ENCODE measurements around the gene PTPRD. TPM values are rescaled to one million over a fixed set of nuclear protein-coding genes. Genes with fewer than 3 reads are reported as not detected.

PTPRD gene
- total RNA-seq, 1 experiment from 2014 or later, result 70.1 TPM

- intact Hi-C loops (cut with micrococcal nuclease; ENCODE audit: unreplicated experiment), result no loop called here
- H3K27me3 Mint-ChIP-seq (ENCODE audit: insufficient read depth, unreplicated experiment), result peaks cover 8% of the 10 kb centered on the region
- H3K27ac Mint-ChIP-seq (ENCODE audit: unreplicated experiment), result no peak overlapping the region
- H3K27me3 ChIP-seq (replicated peaks; ENCODE audit: control insufficient read depth, insufficient read depth, low read length), result no peaks in the 10 kb centered on the region
- H3K9me3 ChIP-seq, result no peaks in the 10 kb centered on the region
- POLR2A ChIA-PET, result no interaction called here
- no peaks in the 10 kb centered on the region for H3K36me3 ChIP-seq (ENCODE audit: control insufficient read depth, insufficient read depth, low read length)
- TF ChIP-seq CTCF (IDR thresholded peaks at IDR 0.05; ENCODE audit: insufficient read depth in 1 of 2, low read depth in 1 of 2, low read length in 1 of 2, severe bottlenecking in 1 of 2, unreplicated experiment in 1 of 2), result no peak
- H3K36me3 Mint-ChIP-seq (ENCODE audit: insufficient read depth, unreplicated experiment), result no peaks in the 10 kb centered on the region
- BruUV-seq (replicated peaks), result no TSS peak
- H3K4me1 ChIP-seq, result no peaks in the 10 kb centered on the region
- H3K4me3 Mint-ChIP-seq (ENCODE audit: unreplicated experiment), result no peak overlapping the region
- no peak overlapping the region for H3K4me3 ChIP-seq (ENCODE audit: low read depth, low read length)
- no peaks in the 10 kb centered on the region for H3K9me3 Mint-ChIP-seq (ENCODE audit: unreplicated experiment)
- CTCF ChIA-PET, result no interaction called here
- H3K4me1 Mint-ChIP-seq (ENCODE audit: low read depth, unreplicated experiment), result no peaks in the 10 kb centered on the region
- DNase-seq, result no peak
Observed at GRCh38 chr9:9924376-9924775, 688.4 kb downstream of the PTPRD start.

GRCh38 chr9:9921805-9922204 lies 691.0 kb downstream of the PTPRD start:
- ChIA-PET POLR2A (no interaction called here), CTCF (no interaction called here)
- no peaks in the 10 kb centered on the region for H3K36me3 ChIP-seq (ENCODE audit: control insufficient read depth, insufficient read depth, low read length)
- Mint-ChIP-seq H3K36me3 (ENCODE audit: insufficient read depth, unreplicated experiment) (no peaks in the 10 kb centered on the region), H3K9me3 (ENCODE audit: unreplicated experiment) (no peaks in the 10 kb centered on the region), H3K27me3 (ENCODE audit: insufficient read depth, unreplicated experiment) (peaks cover 8% of the 10 kb centered on the region), H3K27ac (ENCODE audit: unreplicated experiment) (no peak overlapping the region), H3K4me1 (ENCODE audit: low read depth, unreplicated experiment) (no peaks in the 10 kb centered on the region), H3K4me3 (ENCODE audit: unreplicated experiment) (no peak overlapping the region)
- H3K9me3 ChIP-seq, result no peaks in the 10 kb centered on the region
- no peak overlapping the region for H3K4me3 ChIP-seq (ENCODE audit: low read depth, low read length)
- no peaks in the 10 kb centered on the region for H3K27me3 ChIP-seq (replicated peaks; ENCODE audit: control insufficient read depth, insufficient read depth, low read length)
- DNase-seq, result no peak
- no TSS peak for BruUV-seq (replicated peaks)
- intact Hi-C loops (cut with micrococcal nuclease; ENCODE audit: unreplicated experiment), result no loop called here
- no peaks in the 10 kb centered on the region for H3K4me1 ChIP-seq
- no peak for TF ChIP-seq CTCF (IDR thresholded peaks at IDR 0.05; ENCODE audit: insufficient read depth in 1 of 2, low read depth in 1 of 2, low read length in 1 of 2, severe bottlenecking in 1 of 2, unreplicated experiment in 1 of 2)

- intact Hi-C loops (cut with micrococcal nuclease; ENCODE audit: unreplicated experiment), result no loop called here
- H3K4me3 Mint-ChIP-seq (ENCODE audit: unreplicated experiment), result no peak overlapping the region
- H3K4me1 Mint-ChIP-seq (ENCODE audit: low read depth, unreplicated experiment), result no peaks in the 10 kb centered on the region
- Histone ChIP-seq H3K4me3 (ENCODE audit: low read depth, low read length) (no peak overlapping the region), H3K36me3 (ENCODE audit: control insufficient read depth, insufficient read depth, low read length) (no peaks in the 10 kb centered on the region), H3K27me3 (replicated peaks; ENCODE audit: control insufficient read depth, insufficient read depth, low read length) (no peaks in the 10 kb centered on the region), H3K4me1 (no peaks in the 10 kb centered on the region), H3K9me3 (no peaks in the 10 kb centered on the region)
- ChIA-PET POLR2A (no interaction called here), CTCF (no interaction called here)
- no peaks in the 10 kb centered on the region for H3K36me3 Mint-ChIP-seq (ENCODE audit: insufficient read depth, unreplicated experiment)
- DNase-seq, result no peak
- no peaks in the 10 kb centered on the region for H3K9me3 Mint-ChIP-seq (ENCODE audit: unreplicated experiment)
- no TSS peak for BruUV-seq (replicated peaks)
- no peak overlapping the region for H3K27ac Mint-ChIP-seq (ENCODE audit: unreplicated experiment)
- no peak for TF ChIP-seq CTCF (IDR thresholded peaks at IDR 0.05; ENCODE audit: insufficient read depth in 1 of 2, low read depth in 1 of 2, low read length in 1 of 2, severe bottlenecking in 1 of 2, unreplicated experiment in 1 of 2)
- peaks cover 8% of the 10 kb centered on the region for H3K27me3 Mint-ChIP-seq (ENCODE audit: insufficient read depth, unreplicated experiment)
Observed at GRCh38 chr9:9920425-9921060, 692.3 kb downstream of the PTPRD start.
